Dendritic cell treated with granulocyte-macrophage colony-stimulating factor and Interleukin-4, amounts not matched to agents 40 ng/mL and 50 ng/mL, for 4 days (primary cell): Measurements from ENCODE around the gene RAB3IL1.

ENCODE experiments used
- H3K27ac Mint-ChIP-seq: one replicate; pipeline ENCODE4 v1.8.0; 2022; ENCODE audit warnings: mild to moderate bottlenecking, mixed read lengths
- H3K27me3 Mint-ChIP-seq: one replicate; pipeline ENCODE4 v1.8.0; 2022; ENCODE audit warnings: mild to moderate bottlenecking, mixed read lengths
- H3K36me3 Mint-ChIP-seq: one replicate; pipeline ENCODE4 v1.8.0; 2022; ENCODE audit warnings: low read depth, mixed read lengths
- H3K4me1 Mint-ChIP-seq: one replicate; pipeline ENCODE4 v1.8.0; 2022; ENCODE audit warnings: low read depth, mixed read lengths
- H3K4me3 Mint-ChIP-seq: one replicate; pipeline ENCODE4 v1.8.0; 2022; ENCODE audit warnings: mild to moderate bottlenecking, moderate library complexity, mixed read lengths
- H3K9me3 Mint-ChIP-seq: one replicate; pipeline ENCODE4 v1.8.0; 2022; ENCODE audit warnings: mixed read lengths
- intact Hi-C: fragments of 100-400 bp; cut with micrococcal nuclease; formaldehyde crosslinking; loops from one replicate; pipeline ENCODE4 v1.15.0; 2022

Gene RAB3IL1

DNA sequence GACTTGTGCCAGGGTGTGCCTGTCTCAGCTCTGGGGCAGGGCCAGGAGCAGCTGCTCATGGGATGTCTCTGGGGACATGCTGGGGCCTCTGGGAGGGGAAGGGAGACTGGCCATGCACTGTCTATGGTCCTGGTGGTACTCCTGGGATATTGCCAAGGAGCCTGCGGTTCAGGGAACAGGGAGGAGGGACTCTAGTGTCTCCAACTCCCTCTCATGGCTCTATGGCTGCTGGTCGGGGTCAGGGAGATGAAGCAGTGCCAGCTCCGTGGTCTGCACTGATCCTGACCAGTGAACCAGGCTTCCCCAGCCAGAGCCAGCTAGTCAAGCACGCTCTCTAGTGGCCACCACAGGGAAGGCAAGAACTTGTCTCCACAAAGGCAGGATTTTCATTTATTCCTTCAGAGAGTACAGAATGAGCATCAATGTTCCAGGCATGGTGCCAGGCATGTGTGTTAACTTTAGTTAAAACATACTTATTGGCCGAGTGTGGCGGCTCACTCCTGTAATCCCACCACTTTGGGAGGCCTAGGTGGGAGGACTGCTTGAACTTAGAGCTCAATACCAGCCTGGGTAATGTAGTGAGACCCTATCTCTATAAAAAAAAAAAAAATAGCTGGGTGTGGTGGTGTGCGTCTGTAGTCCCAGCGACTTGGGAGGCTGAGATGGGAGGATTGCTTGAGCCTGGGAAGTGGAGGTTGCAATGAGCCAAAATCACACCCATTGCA is 30.3 kb upstream of the RAB3IL1 start:
- Mint-ChIP-seq H3K27ac (peak overlapping the region; percentile 27), H3K4me3 (no peak overlapping the region), H3K36me3 (no peaks in the 10 kb centered on the region), H3K27me3 (peaks cover 14% of the 10 kb centered on the region), H3K9me3 (no peaks in the 10 kb centered on the region), H3K4me1 (peaks cover 26% of the 10 kb centered on the region)
- intact Hi-C loops: loop anchor here (1.0 to 5.0 kb wide), 3 partner anchors 48 to 151 kb away; no protein-coding TSS in a partner anchor

DNA sequence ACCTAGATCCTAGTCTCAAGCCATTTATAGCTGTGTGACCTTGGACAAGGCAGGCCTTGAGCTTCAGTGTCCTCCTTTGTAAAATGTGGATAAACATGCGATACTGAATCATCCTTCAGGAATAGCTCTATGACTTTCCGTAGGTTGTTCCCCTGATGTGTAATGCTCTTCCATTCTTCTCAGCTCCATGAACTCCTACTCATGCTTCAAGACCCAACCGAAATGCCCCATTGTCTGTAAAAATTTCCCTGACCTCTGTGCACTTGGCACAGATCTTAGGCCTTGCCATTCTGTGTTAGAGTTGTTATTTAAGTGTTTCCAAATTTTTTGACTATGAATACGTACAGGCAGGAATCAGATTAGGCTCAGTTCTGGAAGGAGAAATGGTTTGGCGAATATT is 29.5 kb upstream of the RAB3IL1 start:
- Mint-ChIP-seq H3K4me3 (no peak overlapping the region), H3K27ac (no peak overlapping the region), H3K36me3 (no peaks in the 10 kb centered on the region), H3K9me3 (no peaks in the 10 kb centered on the region), H3K27me3 (peaks cover 14% of the 10 kb centered on the region), H3K4me1 (peaks cover 22% of the 10 kb centered on the region)
- intact Hi-C loops: loop anchor here (1.0 to 5.0 kb wide), 3 partner anchors 48 to 150 kb away; no protein-coding TSS in a partner anchor

DNA sequence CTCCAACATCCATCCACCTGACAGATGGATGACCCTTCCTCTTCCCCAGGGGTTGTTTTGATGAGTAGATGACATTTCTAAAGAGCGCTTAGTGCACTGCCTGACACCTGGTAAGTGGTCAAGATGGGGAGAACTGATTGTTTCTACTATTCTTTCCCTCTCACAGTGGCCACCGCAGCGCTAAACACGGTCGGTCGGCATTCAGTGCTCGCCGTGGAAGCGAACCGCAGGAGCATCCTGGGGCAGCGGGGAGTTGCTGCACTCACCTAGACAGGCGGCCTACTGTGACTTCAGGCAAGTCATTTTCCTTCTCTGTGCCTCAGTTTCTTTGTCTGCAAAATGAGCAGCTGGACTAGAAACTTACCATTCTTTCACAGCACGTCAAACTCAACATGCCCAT is 27.8 kb upstream of the RAB3IL1 start:
- Mint-ChIP-seq H3K27me3 (peaks cover 16% of the 10 kb centered on the region), H3K4me3 (no peak overlapping the region), H3K27ac (no peak overlapping the region), H3K9me3 (no peaks in the 10 kb centered on the region), H3K36me3 (no peaks in the 10 kb centered on the region), H3K4me1 (peaks cover 19% of the 10 kb centered on the region)
- intact Hi-C loops: loop anchor here (5.0 kb wide), 1 partner anchor 137 kb away; no protein-coding TSS in a partner anchor

DNA sequence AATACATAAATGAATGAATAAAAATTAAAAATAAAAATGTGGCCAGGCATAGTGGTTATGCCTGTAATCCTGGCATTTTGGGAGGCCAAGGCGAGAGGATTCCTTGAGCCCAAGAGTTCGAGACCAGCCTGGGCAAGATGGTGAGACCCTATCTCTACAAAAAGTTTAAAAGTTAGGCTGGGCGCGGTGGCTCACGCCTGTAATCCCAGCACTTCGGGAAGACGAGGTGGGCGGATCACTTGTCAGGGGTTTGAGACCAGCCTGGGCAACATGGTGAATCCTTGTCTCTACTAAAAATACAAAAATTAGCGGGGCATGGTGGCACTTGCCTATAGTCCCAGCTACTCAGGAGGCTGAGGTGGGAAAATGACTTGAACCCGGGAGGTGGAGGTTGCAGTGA is 23.1 kb upstream of the RAB3IL1 start:
- no peak overlapping the region for H3K27ac Mint-ChIP-seq
- no peaks in the 10 kb centered on the region for H3K36me3 Mint-ChIP-seq
- peaks cover 5% of the 10 kb centered on the region for H3K4me1 Mint-ChIP-seq
- no peak overlapping the region for H3K4me3 Mint-ChIP-seq
- H3K9me3 Mint-ChIP-seq: peaks cover 21% of the 10 kb centered on the region
- intact Hi-C loops: no loop called here
- H3K27me3 Mint-ChIP-seq: peaks cover 34% of the 10 kb centered on the region

DNA sequence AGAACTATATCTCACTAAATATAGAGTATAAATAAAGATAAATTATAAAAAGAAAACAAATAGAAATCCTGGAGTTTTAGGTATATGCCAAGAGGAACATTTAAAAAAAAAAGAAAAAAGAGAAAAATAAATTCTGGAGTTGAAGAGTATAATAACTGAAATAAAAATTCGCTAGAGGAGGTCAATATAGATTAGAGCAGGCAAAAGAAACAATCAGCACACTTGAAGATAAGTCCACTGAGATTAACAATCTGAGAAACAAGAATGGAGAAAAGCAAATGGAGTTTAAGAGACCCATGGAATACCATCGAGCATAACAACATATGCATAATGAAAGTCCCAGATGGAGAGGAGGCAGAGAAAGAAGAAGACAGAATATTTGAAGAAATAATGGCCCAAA is 18.5 kb upstream of the RAB3IL1 start:
- peaks cover 41% of the 10 kb centered on the region for H3K27me3 Mint-ChIP-seq
- H3K4me1 Mint-ChIP-seq: no peaks in the 10 kb centered on the region
- H3K27ac Mint-ChIP-seq: no peak overlapping the region
- H3K4me3 Mint-ChIP-seq: no peak overlapping the region
- intact Hi-C loops: no loop called here
- H3K36me3 Mint-ChIP-seq: no peaks in the 10 kb centered on the region
- peaks cover 30% of the 10 kb centered on the region for H3K9me3 Mint-ChIP-seq

DNA sequence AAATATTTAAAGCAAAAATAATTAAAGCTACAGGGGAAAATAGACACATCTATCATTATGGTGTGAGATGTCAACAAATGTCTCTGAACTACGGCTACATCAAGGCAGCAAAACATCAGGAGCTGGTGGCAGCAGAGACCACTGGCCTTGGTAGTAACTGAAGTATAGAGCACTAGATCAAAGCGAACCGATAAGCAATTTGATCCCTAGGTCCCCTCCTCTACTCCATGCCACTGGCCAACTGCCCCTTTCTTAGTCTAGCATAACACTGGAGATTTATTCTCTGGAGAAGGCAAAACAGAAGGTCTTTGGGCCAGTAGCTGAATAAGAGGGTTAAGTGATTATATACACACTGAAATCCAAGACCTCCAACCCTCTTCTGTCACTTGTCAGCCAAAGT is 13.6 kb upstream of the RAB3IL1 start:
- Mint-ChIP-seq H3K9me3 (peaks cover 13% of the 10 kb centered on the region), H3K27me3 (peaks cover 23% of the 10 kb centered on the region), H3K4me1 (peaks cover 9% of the 10 kb centered on the region), H3K27ac (no peak overlapping the region), H3K4me3 (no peak overlapping the region), H3K36me3 (no peaks in the 10 kb centered on the region)
- intact Hi-C loops: no loop called here

DNA sequence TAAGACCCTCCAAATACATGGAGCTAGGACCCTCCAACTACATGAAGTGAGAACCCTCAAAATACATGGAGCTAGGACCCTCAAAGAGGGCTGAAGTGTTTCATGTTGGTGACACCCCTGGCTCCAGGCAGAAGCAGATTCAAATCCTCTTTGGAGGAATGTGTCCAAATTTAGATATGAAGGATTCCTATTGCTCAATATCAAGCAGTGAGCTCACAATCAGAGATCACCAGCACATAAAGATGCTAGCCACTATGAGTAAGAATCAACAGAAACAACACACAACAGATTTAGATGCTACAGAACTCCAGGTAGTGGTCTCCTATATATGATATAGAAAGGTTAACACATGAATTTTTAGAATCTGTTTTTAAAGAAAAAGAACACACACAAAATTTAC is 11.2 kb upstream of the RAB3IL1 start:
- intact Hi-C loops: no loop called here
- no peak overlapping the region for H3K4me3 Mint-ChIP-seq
- H3K36me3 Mint-ChIP-seq: no peaks in the 10 kb centered on the region
- no peak overlapping the region for H3K27ac Mint-ChIP-seq
- H3K27me3 Mint-ChIP-seq: peaks cover 29% of the 10 kb centered on the region
- H3K9me3 Mint-ChIP-seq: peaks cover 9% of the 10 kb centered on the region
- H3K4me1 Mint-ChIP-seq: peaks cover 25% of the 10 kb centered on the region

DNA sequence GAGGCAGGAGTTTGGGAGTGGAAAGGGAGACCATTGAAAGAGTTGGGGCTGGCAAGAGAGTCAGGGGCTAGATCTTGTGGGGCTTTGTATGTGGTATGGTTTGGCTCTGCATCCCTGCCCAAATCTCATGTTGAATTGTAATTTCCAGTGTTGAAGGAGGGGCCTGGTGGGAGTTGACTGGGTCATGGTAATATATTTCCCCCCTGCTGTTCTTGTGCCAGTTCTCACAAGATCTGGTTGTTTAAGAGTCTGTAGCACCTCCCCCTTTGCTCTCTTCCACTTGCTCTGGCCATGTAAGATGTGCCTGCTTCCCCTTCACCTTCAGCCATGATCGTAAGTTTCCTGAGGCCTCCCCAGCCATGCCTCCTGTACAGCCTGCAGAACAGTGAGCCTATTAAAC is 10.1 kb upstream of the RAB3IL1 start:
- intact Hi-C loops: no loop called here
- no peaks in the 10 kb centered on the region for H3K36me3 Mint-ChIP-seq
- H3K27me3 Mint-ChIP-seq: peaks cover 24% of the 10 kb centered on the region
- H3K4me3 Mint-ChIP-seq: no peak overlapping the region
- H3K27ac Mint-ChIP-seq: no peak overlapping the region
- no peaks in the 10 kb centered on the region for H3K9me3 Mint-ChIP-seq
- H3K4me1 Mint-ChIP-seq: peaks cover 36% of the 10 kb centered on the region

DNA sequence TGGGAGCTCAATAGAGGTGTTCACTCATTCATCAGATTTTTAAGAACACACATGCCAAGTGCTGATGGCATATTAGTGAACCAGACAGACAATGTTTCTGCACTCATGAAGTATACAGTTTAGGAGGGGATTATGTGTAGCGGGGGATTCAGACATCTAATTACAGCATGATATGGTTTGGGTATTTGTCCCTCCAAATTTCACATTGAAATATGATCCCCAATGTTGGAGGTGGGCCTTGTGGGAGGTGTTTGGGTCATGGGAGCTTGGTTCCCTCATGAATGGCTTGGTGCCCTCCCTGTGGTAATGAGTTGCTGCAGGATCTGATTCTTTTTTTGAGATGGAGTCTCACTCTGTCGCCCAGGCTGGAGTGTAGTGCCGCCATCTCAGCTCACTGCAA is 8.9 kb upstream of the RAB3IL1 start:
- H3K4me3 Mint-ChIP-seq: no peak overlapping the region
- intact Hi-C loops: no loop called here
- H3K36me3 Mint-ChIP-seq: no peaks in the 10 kb centered on the region
- H3K4me1 Mint-ChIP-seq: peaks cover 45% of the 10 kb centered on the region
- H3K27ac Mint-ChIP-seq: no peak overlapping the region
- H3K27me3 Mint-ChIP-seq: peaks cover 17% of the 10 kb centered on the region
- H3K9me3 Mint-ChIP-seq: no peaks in the 10 kb centered on the region

DNA sequence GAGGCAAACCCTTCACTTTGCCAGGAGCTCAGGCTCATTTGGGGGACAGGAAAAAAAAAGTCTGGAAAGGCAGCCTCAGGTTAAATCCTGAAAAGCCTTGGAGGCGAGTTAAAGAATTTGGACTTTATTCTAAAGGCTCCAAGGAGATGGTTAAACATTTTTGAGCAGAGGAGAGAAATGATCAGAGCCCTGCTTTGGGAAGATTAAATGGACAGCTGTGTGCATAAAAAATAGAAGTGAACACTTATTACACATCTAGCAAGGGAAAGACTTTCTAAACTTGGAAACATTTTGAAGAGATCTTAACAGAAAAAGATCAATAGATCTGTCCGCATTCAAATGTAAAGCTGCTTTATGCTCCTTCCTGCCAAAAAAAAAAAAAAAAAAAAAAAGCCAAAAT is 8.4 kb upstream of the RAB3IL1 start:
- no peak overlapping the region for H3K27ac Mint-ChIP-seq
- H3K9me3 Mint-ChIP-seq: no peaks in the 10 kb centered on the region
- H3K36me3 Mint-ChIP-seq: no peaks in the 10 kb centered on the region
- intact Hi-C loops: no loop called here
- peaks cover 15% of the 10 kb centered on the region for H3K27me3 Mint-ChIP-seq
- no peak overlapping the region for H3K4me3 Mint-ChIP-seq
- H3K4me1 Mint-ChIP-seq: peaks cover 48% of the 10 kb centered on the region

DNA sequence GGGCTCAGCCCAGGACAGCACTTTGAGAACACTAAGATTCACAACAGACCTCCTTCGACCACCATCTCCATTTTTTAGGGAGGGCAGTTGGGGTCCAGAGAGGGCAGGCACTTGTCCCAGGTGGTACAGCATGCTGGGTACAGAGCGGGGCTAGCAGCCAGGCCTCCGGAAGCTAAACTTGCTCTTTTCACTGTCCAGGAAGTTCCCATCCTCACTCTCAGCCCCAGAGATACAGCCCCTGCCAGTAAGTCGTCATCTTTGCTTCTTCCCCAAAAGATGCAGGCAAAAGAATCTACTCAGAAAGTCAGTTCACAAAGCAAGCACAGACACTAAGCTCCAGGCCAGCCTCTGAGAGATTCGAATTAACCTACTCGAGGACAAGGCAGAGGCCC is 6.7 kb upstream of the RAB3IL1 start:
- Mint-ChIP-seq H3K4me3 (no peak overlapping the region), H3K36me3 (no peaks in the 10 kb centered on the region), H3K9me3 (no peaks in the 10 kb centered on the region), H3K4me1 (peaks cover 60% of the 10 kb centered on the region), H3K27ac (peak overlapping the region; percentile 69), H3K27me3 (peaks cover 29% of the 10 kb centered on the region)
- intact Hi-C loops: no loop called here

DNA sequence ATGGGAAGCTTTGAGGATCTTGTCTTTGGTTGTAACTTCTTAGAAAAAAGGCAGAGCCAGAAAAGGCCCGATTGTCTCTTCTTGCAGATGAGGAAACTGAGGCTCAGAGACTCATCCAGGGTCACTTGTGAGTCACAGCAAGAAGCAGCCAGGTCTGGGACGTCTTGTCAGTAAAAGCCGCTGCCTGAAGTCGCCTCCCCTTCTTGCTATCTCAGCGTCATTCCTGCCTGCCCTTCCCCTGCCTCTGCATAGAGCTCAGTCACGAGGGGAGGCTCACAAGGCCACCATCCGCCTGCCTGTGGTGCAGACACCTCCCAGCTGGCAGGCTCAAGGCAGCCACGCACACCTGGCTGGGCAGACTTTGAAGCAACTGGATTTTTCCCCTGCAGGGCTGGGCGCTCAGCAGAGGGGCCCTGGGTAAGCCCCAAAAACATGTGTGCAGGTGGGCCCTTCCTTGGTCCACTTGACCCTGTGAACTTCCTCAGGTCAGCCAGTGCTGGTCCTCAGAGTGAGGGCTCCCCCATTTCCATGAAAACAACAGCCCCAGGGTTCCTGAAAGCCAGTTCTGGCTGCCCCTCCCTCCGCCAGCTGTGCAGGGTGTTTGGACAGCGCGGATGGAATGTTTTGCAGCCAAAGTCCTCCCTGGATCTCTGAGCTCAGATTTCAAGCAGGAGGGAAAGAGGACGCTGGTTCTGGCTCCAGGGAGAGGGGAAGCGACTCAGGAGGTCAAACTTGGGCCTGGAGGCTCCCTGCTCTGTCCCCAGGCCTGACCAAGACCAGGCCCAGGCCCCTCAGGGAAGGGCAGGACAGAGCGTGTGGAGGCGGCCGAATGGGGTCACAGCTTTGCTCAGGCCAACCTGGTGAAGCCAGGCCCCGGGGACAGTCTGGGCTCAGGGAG is 6.0 kb upstream of the RAB3IL1 start:
- Mint-ChIP-seq H3K27ac (peak overlapping the region; percentile 69), H3K36me3 (no peaks in the 10 kb centered on the region), H3K4me1 (peaks cover 66% of the 10 kb centered on the region), H3K4me3 (peak overlapping the region; percentile 41), H3K9me3 (no peaks in the 10 kb centered on the region), H3K27me3 (peaks cover 35% of the 10 kb centered on the region)
- intact Hi-C loops: no loop called here

DNA sequence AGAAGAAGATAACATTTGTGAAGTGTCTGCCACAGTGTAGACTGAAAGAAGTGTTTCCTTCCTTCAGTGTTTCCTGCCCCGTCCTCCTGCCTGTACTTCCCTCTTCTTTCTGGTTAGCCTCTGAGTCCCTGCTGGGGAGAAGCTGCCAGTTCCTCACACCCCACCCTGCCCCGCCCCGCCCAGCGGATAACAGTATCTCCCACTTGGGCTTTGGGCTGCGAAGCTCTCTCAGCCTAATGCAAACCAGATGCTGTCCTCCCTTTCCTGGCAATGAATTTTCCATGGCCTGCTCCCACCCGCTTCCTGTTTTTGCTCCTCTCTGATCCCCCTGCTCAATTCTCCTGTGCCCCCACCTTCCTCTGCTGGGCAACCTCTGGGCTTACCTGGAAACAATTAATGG is 5.2 kb upstream of the RAB3IL1 start:
- intact Hi-C loops: loop anchor here (1.0 kb wide), 1 partner anchor 21 kb away; no protein-coding TSS in a partner anchor
- Mint-ChIP-seq H3K27ac (peak overlapping the region; percentile 69), H3K4me3 (peak overlapping the region; percentile 41), H3K9me3 (no peaks in the 10 kb centered on the region), H3K36me3 (no peaks in the 10 kb centered on the region), H3K27me3 (peaks cover 44% of the 10 kb centered on the region), H3K4me1 (peaks cover 71% of the 10 kb centered on the region)

DNA sequence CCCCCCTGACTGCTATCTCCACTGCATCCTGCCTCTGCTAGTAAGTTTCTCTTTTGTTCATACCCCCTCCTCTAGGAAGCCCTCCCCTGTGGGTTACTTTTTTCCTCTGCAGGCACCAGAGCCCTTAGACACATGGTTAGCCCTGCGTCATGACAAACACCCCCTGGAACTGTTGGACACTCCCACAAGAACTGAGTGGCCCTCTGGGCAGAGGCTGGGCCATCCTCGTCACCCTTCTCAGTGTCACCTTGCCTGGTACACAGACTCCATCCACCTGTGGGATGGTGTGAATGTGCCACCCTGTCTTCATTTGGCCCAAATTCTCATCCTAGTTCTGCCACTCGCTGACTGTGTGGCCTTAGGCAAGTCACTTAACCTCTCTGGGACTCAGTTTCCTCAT is 4.1 kb upstream of the RAB3IL1 start:
- no peaks in the 10 kb centered on the region for H3K9me3 Mint-ChIP-seq
- peaks cover 49% of the 10 kb centered on the region for H3K27me3 Mint-ChIP-seq

More for the DNA sequence above, 4.1 kb upstream of the RAB3IL1 start:
- intact Hi-C loops: no loop called here
- Mint-ChIP-seq H3K36me3 (peaks cover 2% of the 10 kb centered on the region), H3K27ac (peak overlapping the region; percentile 60), H3K4me3 (no peak overlapping the region), H3K4me1 (peaks cover 69% of the 10 kb centered on the region)
